Glomerular endothelial cell (primary cell): ENCODE data around the gene PADI6. TPM values are rescaled to one million over a fixed set of nuclear protein-coding genes. Genes with fewer than 3 reads are reported as not detected.
"Not testable (repeated sequence)": the region's sequence is repeated elsewhere in the genome, so short reads cannot be mapped to it uniquely, and the experiment has no call there.

ENCODE experiments used
- DNase-seq: peaks from one replicate; pipeline ENCODE4 v3.0.0-alpha.2; 2011; ENCODE audit warnings: low read depth, low spot score; ENCODE audit errors: extremely low read depth
- total RNA-seq: library from RNA; depleted of rRNA; stranded (reverse); fragments of >200 nt; gene quantifications from 2 replicates; pipeline ENCODE4 v1.2.3, GENCODE V29; 2015

PADI6 gene
- total RNA-seq, 1 donor from 2014 or later, result not detected

GRCh38 chr1:17404034-17404684 lies 32.2 kb downstream of the PADI6 start:
- no peak for DNase-seq

- no peak for DNase-seq
These were observed 32.8 kb downstream of the PADI6 start for GRCh38 chr1:17404820-17405219.

GRCh38 chr1:17405898-17406759 lies 34.1 kb downstream of the PADI6 start:
- DNase-seq, result no peak

GRCh38 chr1:17406760-17407475 lies 34.9 kb downstream of the PADI6 start:
- DNase-seq, result not testable (repeated sequence)

GRCh38 chr1:17407786-17408514 lies 36.0 kb downstream of the PADI6 start:
- DNase-seq, result not testable (repeated sequence)

GRCh38 chr1:17409391-17409811 lies 37.4 kb downstream of the PADI6 start:
- DNase-seq, result no peak

- DNase-seq, result no peak
These were observed 40.3 kb downstream of the PADI6 start for GRCh38 chr1:17412093-17412870.

GRCh38 chr1:17414022-17414421 lies 42.0 kb downstream of the PADI6 start:
- no peak for DNase-seq

- DNase-seq, result no peak
These were observed 44.4 kb downstream of the PADI6 start for GRCh38 chr1:17416389-17416788.

- no peak for DNase-seq
These were observed 47.8 kb downstream of the PADI6 start for GRCh38 chr1:17419626-17420328.

GRCh38 chr1:17420391-17420918 lies 48.5 kb downstream of the PADI6 start:
- DNase-seq, result no peak

- DNase-seq, result no peak
These were observed 50.5 kb downstream of the PADI6 start for GRCh38 chr1:17422461-17422860.

- DNase-seq, result no peak
These were observed 51.8 kb downstream of the PADI6 start for GRCh38 chr1:17423781-17424245.

- DNase-seq, result no peak
These were observed 54.0 kb downstream of the PADI6 start for GRCh38 chr1:17425806-17426600.

GRCh38 chr1:17427696-17428660 lies 56.0 kb downstream of the PADI6 start:
- no peak for DNase-seq

- DNase-seq, result no peak
These were observed 57.2 kb downstream of the PADI6 start for GRCh38 chr1:17429183-17429582.

- DNase-seq, result no peak
These were observed 60.4 kb downstream of the PADI6 start for GRCh38 chr1:17432412-17432811.
